Measurements from ENCODE around the gene MAPK11. TPM values are rescaled to one million over a fixed set of nuclear protein-coding genes. Genes with fewer than 3 reads are reported as not detected.
A peak's percentile ranks its signal among the peaks of the same experiment; 100 is the strongest.

The MAPK11 gene
- total RNA-seq, 1 donor from 2014 or later: 3.4 TPM

- Histone ChIP-seq H3K27me3 (ENCODE audit: control insufficient read depth, insufficient read depth, low read length) (no peaks in the 10 kb centered on the region), H3K4me3 (ENCODE audit: low read depth, low read length) (no peak overlapping the region), H3K36me3 (ENCODE audit: control insufficient read depth, insufficient read depth, low read length) (peaks cover 14% of the 10 kb centered on the region)
- TF ChIP-seq, protein P1, sequence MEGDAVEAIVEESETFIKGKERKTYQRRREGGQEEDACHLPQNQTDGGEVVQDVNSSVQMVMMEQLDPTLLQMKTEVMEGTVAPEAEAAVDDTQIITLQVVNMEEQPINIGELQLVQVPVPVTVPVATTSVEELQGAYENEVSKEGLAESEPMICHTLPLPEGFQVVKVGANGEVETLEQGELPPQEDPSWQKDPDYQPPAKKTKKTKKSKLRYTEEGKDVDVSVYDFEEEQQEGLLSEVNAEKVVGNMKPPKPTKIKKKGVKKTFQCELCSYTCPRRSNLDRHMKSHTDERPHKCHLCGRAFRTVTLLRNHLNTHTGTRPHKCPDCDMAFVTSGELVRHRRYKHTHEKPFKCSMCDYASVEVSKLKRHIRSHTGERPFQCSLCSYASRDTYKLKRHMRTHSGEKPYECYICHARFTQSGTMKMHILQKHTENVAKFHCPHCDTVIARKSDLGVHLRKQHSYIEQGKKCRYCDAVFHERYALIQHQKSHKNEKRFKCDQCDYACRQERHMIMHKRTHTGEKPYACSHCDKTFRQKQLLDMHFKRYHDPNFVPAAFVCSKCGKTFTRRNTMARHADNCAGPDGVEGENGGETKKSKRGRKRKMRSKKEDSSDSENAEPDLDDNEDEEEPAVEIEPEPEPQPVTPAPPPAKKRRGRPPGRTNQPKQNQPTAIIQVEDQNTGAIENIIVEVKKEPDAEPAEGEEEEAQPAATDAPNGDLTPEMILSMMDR (IDR thresholded peaks at IDR 0.05; ENCODE audit: insufficient read depth, low read length, severe bottlenecking): no peak
- FAIRE-seq: no peak
- no peak for DNase-seq (ENCODE audit: low read depth)
Observed at GRCh38 chr22:50253941-50254340, 16.2 kb downstream of the MAPK11 start.

DNA sequence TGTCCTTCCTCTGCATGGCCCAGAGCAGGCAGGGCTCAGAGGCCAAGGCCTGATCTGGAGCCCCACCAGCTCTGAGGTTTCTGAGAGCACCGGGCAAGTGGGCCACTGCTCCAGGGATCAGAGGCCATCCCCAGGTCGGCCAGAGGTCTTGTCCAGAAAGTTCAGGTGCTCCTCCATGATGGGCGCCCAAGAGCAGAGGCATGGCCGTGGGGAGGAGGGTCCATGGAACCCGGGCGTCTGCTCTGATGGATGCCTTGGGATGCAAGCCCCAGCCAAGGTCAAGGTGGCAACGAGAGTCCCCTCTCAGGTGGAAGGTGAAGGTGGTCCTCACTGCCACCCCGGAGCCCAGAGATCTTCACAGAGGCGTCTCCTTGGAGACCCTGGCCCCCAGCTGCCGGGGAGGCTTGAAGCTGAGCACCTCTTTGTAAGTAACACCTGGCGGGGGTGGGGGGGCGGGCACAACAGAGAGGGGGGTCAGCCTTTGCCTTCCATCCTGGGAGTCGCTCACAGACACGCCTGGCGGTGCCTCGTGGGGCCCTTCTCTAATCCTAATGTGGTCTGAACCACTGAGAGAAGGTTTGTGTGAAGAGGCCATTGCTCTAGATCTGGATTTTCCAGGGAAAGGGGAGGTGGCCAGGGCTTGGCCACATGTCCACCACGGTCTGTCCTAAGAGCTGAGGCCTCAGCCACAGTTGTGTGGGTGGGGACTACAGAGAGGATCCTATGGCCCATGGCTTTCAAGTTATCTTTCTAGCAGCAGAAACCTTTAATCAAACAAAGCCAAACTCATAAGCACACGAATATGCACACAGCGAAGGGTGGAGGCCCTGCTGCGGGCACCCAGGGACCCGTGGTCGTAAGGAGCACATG lies 16.9 kb downstream of the MAPK11 start:
- H3K4me3 ChIP-seq (ENCODE audit: low read depth, low read length): no peak overlapping the region
- peaks cover 15% of the 10 kb centered on the region for H3K36me3 ChIP-seq (ENCODE audit: control insufficient read depth, insufficient read depth, low read length)
- peak; percentile 76 for FAIRE-seq
- TF ChIP-seq, protein P1 (IDR thresholded peaks at IDR 0.05; ENCODE audit: insufficient read depth, low read length, severe bottlenecking): no peak
- no peaks in the 10 kb centered on the region for H3K27me3 ChIP-seq (ENCODE audit: control insufficient read depth, insufficient read depth, low read length)
- no peak for DNase-seq (ENCODE audit: low read depth)

DNA sequence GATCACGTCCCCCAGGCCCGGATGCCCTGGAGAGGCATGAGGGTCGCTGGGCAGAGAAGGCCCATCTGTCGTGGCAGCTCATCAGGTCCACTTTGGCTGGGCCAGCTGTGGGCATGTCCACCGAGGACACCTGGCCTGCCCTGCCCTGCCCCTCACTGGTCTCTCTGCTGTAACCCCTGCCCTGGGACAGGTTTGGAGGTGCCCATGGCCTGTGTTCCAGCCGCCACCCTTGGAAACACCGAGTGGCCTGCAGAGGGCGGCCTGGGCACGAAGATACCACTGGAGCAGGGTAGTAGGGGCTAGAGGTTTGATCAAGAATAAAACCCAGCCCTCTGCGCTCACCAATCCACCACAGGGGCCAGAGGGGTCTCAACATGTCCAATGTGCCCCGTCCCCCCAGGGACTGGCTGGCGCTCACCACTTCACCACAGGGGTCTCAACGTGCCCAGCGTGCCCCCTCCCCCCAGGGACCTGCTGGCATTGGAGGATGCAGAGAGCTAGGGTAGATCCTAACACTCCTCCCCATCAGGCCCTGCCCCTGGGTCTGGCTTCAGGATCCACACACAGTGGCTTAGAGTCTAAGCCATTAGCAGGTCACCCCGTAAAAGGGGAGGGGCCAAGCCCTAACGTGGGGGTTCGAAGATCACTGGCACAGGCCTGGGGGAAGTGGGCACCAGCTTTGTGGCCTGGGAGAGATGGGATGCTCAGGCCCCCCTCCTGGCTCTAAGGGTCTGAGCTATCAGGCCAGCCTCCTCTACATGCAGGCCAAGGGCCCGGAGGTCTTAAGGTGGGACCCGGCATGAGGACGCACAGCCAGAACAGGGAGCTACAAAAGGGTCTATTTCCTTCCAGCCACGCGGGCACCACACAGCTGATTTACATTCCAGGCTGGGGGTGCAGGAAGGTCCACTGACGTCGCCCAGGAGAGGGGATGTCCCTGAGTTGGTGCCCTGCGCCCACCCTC lies 17.8 kb downstream of the MAPK11 start:
- peak; percentile 49 for DNase-seq (ENCODE audit: low read depth)

GRCh38 chr22:50251477-50252081 lies 18.6 kb downstream of the MAPK11 start:
- no peak for FAIRE-seq
- Histone ChIP-seq H3K36me3 (ENCODE audit: control insufficient read depth, insufficient read depth, low read length) (peaks cover 19% of the 10 kb centered on the region), H3K4me3 (ENCODE audit: low read depth, low read length) (peak overlapping the region; percentile 76), H3K27me3 (ENCODE audit: control insufficient read depth, insufficient read depth, low read length) (no peaks in the 10 kb centered on the region)
- DNase-seq (ENCODE audit: low read depth): no peak
- TF ChIP-seq, protein P1 (IDR thresholded peaks at IDR 0.05; ENCODE audit: insufficient read depth, low read length, severe bottlenecking): no peak

More for the DNA sequence above, 17.8 kb downstream of the MAPK11 start:
- FAIRE-seq: no peak
- H3K36me3 ChIP-seq (ENCODE audit: control insufficient read depth, insufficient read depth, low read length): peaks cover 19% of the 10 kb centered on the region
- H3K27me3 ChIP-seq (ENCODE audit: control insufficient read depth, insufficient read depth, low read length): no peaks in the 10 kb centered on the region
- H3K4me3 ChIP-seq (ENCODE audit: low read depth, low read length): no peak overlapping the region
- TF ChIP-seq, protein P1 (IDR thresholded peaks at IDR 0.05; ENCODE audit: insufficient read depth, low read length, severe bottlenecking): peak; percentile 81

- FAIRE-seq: no peak
- Histone ChIP-seq H3K4me3 (ENCODE audit: low read depth, low read length) (peak within 1 kb of the TSS; percentile 76), H3K27me3 (ENCODE audit: control insufficient read depth, insufficient read depth, low read length) (no peaks in the 10 kb centered on the region), H3K36me3 (ENCODE audit: control insufficient read depth, insufficient read depth, low read length) (peaks cover 22% of the 10 kb centered on the region)
- TF ChIP-seq, protein P1 (IDR thresholded peaks at IDR 0.05; ENCODE audit: insufficient read depth, low read length, severe bottlenecking): no peak
- DNase-seq (ENCODE audit: low read depth): peak; percentile 55
Observed at GRCh38 chr22:50250555-50251476, 19.4 kb downstream of the MAPK11 start, which contains the start of gene HDAC10. Gene HDAC10, minus strand, starts transcription at chr22:50251265. Its CDS starts 233 bp downstream, at chr22:50251032.

Measured in bronchial epithelial cell (primary cell).